Muscle layer of colon (tissue), 2 donors: ENCODE data around the gene PIP5K1C.
"Not testable (repeated sequence)": the region's sequence is repeated elsewhere in the genome, so short reads cannot be mapped to it uniquely, and the experiment has no call there.

ENCODE experiments used
- H3K27ac ChIP-seq: one replicate; pipeline ENCODE4 v1.7.0; 2013; ENCODE audit warnings: low read depth, mild to moderate bottlenecking, low read length, moderate library complexity
- H3K27me3 ChIP-seq, 2 donors: one replicate each; pipeline ENCODE4 v1.7.0; 2013; ENCODE audit warnings: low read length in 2 of 2, mild to moderate bottlenecking in 2 of 2; ENCODE audit not compliant: insufficient read depth in 2 of 2, control insufficient read depth in 1 of 2
- H3K36me3 ChIP-seq: one replicate; pipeline ENCODE4 v1.7.0; 2013; ENCODE audit warnings: mild to moderate bottlenecking, low read length; ENCODE audit not compliant: insufficient read depth
- H3K4me1 ChIP-seq: one replicate; pipeline ENCODE4 v1.7.0; 2013; ENCODE audit warnings: mild to moderate bottlenecking, low read length; ENCODE audit not compliant: insufficient read depth
- H3K4me3 ChIP-seq, 2 donors: one replicate each; pipeline ENCODE4 v1.7.0; 2013; ENCODE audit warnings: low read length in 2 of 2, low read depth in 1 of 2, mild to moderate bottlenecking in 1 of 2, moderate library complexity in 1 of 2
- H3K9ac ChIP-seq: one replicate; pipeline ENCODE4 v1.7.0; 2013; ENCODE audit warnings: low read length
- H3K9me3 ChIP-seq: one replicate; pipeline ENCODE4 v1.7.0; 2013; ENCODE audit warnings: mild to moderate bottlenecking, low read length
- donor health status: abdominal sarcoma.
- donor health status: Adenocarcinoma of cecum.

PIP5K1C gene

DNA sequence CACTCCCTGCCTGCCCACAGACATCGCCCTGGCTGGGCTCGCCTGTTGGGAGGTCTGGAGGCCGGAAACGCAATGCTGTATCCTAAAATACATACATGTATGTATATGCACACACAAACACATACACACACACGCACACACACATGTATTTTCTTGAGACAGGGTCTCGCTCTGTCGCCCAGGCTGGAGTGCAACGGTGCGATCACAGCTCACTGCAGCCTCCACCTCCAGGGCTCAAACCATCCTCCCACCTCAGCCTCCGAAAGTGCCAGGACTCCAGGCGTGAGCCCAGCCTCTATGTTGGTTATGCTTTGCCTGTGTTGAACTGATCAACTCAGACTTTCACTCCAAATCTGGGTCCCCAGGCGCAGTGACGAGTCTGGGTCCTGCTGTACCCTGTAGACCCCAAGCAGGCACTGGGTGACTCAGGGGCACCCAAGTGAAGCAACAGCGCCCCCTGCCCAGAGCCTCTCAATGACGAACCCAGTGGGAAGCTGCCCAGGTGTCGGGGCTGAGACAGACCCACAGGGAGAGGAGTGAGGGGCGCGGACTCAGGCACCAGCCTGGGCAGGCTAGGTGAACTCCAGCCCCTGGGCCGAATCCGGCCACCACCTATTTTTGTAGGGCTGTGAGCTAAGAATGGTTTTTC lies 46.3 kb downstream of the PIP5K1C start:
- H3K27ac ChIP-seq, result no peak overlapping the region
- H3K27me3 ChIP-seq, result no peaks in the 10 kb centered on the region
- peaks cover 68% of the 10 kb centered on the region for H3K36me3 ChIP-seq
- no peak overlapping the region for H3K9ac ChIP-seq
- H3K4me3 ChIP-seq, result no peak overlapping the region
- H3K9me3 ChIP-seq, result no peaks in the 10 kb centered on the region
- H3K4me1 ChIP-seq, result no peaks in the 10 kb centered on the region

DNA sequence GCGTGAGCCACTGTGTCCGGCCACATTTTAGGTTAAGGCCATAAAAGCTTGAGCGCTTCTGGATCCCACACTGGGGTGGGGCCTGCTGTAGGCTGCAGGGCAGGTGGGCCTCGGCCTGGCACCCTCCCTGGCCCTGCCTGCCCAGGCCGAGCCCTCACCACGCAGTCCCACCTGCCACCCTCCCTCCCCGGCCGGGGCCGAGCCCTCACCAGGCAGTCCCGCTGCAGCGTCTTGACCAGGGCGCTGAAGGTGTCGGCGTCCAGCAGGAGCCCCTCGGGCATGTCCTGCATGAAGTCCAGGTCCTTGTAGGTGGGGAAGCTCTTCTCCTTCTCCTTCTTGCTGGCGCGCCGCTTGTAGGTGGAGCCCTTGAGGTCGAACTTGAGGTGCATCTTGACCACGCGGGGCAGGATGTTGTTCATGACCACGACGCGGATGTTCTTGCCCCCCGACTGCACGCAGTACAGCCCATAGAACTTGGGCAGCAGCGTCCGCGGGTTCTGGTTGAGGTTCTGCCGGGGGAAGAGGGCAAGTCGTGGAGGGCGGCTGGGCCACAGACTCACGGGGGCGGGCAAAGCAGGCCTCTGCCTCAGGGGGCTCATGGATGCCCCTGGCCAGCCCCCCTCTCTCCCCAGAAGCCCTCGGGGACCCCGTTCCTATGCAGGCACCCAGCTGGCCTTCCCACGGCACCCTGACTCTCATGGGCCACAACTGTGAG lies 47.0 kb downstream of the PIP5K1C start:
- Histone ChIP-seq H3K36me3 (peaks cover 60% of the 10 kb centered on the region), H3K9ac (no peak overlapping the region), H3K27ac (no peak overlapping the region), H3K9me3 (no peaks in the 10 kb centered on the region), H3K27me3 (no peaks in the 10 kb centered on the region), H3K4me3 (no peak overlapping the region), H3K4me1 (no peaks in the 10 kb centered on the region)

DNA sequence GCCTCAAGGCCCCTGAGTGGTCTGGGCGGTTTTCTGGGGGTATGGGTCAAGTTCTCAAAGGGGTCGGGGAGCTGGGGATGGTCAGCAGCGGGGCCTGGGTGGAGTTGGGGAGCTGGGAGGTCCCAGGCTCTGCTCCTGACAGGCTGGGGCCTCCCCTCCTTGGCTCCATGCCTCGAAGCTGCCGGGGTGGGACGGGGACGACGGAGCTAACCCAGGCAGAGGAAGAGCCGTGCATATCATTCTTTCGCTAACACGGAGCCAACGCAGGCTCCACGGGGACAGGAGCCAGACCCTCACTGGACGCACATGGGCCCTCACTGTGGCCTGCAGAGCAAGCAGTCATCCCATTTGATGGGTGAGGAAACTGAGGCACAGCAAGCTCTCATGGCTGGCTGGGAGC lies 47.8 kb downstream of the PIP5K1C start:
- Histone ChIP-seq H3K4me1 (no peaks in the 10 kb centered on the region), H3K27ac (no peak overlapping the region), H3K36me3 (peaks cover 54% of the 10 kb centered on the region), H3K9ac (no peak overlapping the region), H3K9me3 (no peaks in the 10 kb centered on the region), H3K27me3 (no peaks in the 10 kb centered on the region), H3K4me3 (no peak overlapping the region)

DNA sequence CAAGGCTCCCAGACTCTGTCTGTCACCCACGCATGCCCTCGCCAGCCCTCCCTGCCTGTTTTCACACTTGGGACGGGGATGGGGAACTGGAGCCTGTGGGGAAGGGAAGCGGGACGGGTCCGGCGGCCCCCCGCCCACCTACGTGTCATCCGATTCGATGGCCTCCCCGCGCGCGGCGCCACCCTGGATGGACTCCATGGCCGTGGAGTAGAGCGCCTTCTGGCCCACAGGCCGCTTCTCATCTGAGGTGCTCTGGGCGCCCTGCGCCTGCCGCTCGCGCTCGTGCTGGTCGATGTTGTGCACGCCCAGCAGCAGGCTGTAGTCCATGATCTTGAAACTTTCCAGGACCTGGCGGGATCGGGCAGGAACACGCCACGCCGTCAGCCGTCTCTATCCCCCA lies 48.6 kb downstream of the PIP5K1C start:
- no peaks in the 10 kb centered on the region for H3K4me1 ChIP-seq
- H3K4me3 ChIP-seq, result no peak overlapping the region
- H3K27me3 ChIP-seq, result no peaks in the 10 kb centered on the region
- H3K27ac ChIP-seq, result no peak overlapping the region
- H3K9ac ChIP-seq, result no peak overlapping the region
- H3K36me3 ChIP-seq, result peaks cover 50% of the 10 kb centered on the region
- no peaks in the 10 kb centered on the region for H3K9me3 ChIP-seq

DNA sequence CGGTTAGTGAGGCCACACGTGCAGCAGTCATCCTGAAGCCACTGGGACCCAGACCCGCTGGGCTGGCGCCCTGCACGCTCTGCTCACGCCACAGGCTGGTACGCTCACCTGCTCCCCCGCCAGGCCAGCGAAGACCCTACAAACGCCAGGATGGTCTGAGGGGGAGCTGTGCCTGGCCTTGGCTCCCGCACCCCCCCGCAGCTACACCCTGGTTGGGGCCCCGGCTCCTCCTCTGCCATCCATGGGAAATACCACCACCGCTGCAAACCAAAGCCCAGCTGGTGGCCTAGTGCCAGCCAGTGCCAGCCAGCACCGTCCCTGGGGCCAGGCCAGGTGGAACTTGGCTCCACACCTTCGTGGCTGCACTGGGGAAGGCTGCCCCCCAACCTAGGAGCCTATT lies 50.4 kb downstream of the PIP5K1C start:
- Histone ChIP-seq H3K36me3 (peaks cover 61% of the 10 kb centered on the region), H3K4me3 (no peak overlapping the region), H3K9me3 (no peaks in the 10 kb centered on the region), H3K27me3 (no peaks in the 10 kb centered on the region), H3K9ac (no peak overlapping the region), H3K27ac (no peak overlapping the region), H3K4me1 (peaks cover under 1% of the 10 kb centered on the region)

DNA sequence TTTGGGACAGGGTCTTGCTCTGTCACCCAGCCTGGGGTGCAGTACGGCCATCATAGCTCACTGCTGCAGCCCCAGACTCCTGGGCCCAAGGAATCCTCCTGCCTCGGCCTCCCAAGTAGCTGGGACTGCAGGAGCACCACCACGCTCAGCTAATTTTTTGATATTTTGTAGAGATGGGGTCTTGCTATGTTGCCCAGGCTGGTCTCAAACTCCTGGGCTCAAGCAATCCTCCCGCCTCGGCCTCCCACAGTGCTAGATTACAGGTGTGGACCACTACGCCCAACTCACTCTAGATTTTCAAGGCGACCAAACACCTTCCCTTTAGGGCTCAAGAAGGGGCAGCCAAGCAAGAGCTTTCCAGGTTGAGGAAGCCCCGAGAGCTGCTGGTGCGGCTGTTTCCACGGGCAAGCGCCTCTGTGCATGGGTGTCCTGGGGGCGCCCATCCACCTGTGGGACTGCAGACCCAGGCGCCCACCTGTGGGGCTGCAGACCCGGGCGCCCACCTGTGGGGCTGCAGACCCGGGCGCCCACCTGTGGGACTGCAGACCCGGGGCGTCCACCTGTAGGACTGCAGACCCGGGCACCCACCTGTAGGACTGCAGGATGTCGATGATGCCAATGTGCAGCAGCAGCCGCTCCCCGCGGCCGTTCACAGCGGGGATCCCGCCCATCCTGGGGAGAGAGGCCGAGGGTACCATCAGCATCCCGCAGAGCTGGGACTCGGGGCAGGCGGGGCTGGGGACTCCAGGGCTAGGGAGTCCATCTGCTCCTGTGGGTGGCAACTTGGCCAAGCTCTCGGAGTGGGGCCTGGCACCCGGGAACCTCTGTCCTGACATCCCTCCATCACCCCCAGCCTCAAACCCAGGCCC lies 52.0 kb downstream of the PIP5K1C start:
- Histone ChIP-seq H3K4me1 (peaks cover 6% of the 10 kb centered on the region), H3K27ac (no peak overlapping the region), H3K9ac (no peak overlapping the region), H3K27me3 (no peaks in the 10 kb centered on the region), H3K4me3 (no peak overlapping the region), H3K36me3 (peaks cover 61% of the 10 kb centered on the region), H3K9me3 (no peaks in the 10 kb centered on the region)

DNA sequence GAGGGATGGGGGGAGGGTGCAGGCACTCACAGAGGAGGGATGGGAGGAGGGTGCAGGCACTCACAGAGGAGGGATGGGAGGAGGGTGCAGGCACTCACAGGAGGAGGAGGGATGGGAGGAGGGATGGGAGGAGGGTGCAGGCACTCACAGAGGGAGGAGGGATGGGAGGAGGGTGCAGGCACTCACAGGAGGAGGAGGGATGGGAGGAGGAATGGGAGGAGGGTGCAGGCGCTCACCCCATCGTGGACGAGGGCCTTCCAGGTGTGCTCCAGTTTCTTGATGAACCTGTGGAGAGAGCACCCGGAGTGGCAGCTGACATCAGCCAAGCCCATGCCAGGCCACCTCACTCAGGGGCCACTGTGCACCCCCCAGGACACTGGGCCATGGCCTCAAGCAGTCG lies 53.2 kb downstream of the PIP5K1C start:
- not testable (repeated sequence) for H3K9me3 ChIP-seq, H3K27me3 ChIP-seq, H3K4me3 ChIP-seq, H3K9ac ChIP-seq, H3K4me1 ChIP-seq, H3K27ac ChIP-seq
- H3K36me3 ChIP-seq, result peaks cover 60% of the 10 kb centered on the region

DNA sequence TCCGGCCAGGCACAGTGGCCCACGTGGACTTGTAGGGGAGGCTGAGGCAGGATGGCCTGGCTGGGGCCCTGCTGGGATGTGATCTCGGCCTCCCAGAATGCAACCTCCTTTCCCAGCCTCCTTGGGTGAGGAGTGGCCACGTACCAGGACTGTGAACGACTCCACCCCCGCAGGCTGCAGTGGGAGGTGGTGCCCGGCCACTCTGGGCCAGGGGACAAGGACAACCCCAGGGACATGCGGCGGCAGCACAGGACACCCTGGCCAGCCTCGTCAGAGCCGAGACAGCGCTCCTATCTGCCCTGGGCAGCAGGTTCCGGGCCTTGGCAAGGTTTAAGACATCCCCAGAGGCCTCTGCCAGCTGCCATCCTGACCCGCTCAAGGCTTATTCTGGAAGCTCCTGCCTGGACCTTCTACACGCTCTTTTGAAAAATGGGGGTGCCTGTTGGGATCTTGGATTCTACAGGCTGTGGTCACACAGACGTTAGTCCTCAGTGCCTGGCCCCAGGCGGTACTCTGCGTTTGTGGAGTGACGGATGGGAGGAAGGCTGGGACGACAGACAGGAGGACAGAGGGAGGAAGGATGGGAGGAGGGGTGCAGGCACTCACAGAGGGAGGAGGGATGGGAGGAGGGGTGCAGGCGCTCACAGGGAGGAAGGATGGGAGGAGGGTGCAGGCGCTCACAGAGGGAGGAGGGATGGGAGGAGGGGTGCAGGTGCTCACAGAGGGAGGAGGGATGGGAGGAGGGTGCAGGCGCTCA lies 53.8 kb downstream of the PIP5K1C start:
- no peak overlapping the region for H3K9ac ChIP-seq
- H3K36me3 ChIP-seq, result peaks cover 60% of the 10 kb centered on the region
- no peaks in the 10 kb centered on the region for H3K27me3 ChIP-seq
- peaks cover 6% of the 10 kb centered on the region for H3K4me1 ChIP-seq
- H3K27ac ChIP-seq, result no peak overlapping the region
- H3K4me3 ChIP-seq, result no peak overlapping the region
- H3K9me3 ChIP-seq, result no peaks in the 10 kb centered on the region

DNA sequence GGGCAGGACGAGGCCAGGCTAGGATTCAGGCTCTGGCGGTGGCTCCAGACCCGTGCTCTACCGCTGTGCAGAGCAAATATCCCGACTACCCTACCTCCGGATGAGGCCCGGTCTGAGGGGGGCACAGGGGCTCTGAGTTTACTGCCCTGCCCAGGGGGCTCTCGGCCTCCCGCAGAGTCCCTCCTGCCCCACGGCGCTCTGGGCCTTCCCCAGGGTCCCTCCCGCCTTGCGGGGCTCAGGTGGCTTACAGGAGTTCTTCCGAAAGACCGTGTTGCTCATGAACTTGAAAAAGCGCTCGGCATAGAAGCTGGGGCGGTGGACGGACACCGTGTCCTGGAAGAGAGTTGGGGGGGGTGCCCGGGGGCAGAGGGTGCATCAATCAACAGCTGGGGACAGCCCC lies 54.5 kb downstream of the PIP5K1C start:
- Histone ChIP-seq H3K9me3 (no peaks in the 10 kb centered on the region), H3K9ac (no peak overlapping the region), H3K36me3 (peaks cover 57% of the 10 kb centered on the region), H3K27ac (no peak overlapping the region), H3K4me3 (no peak overlapping the region), H3K4me1 (peaks cover 6% of the 10 kb centered on the region), H3K27me3 (no peaks in the 10 kb centered on the region)

DNA sequence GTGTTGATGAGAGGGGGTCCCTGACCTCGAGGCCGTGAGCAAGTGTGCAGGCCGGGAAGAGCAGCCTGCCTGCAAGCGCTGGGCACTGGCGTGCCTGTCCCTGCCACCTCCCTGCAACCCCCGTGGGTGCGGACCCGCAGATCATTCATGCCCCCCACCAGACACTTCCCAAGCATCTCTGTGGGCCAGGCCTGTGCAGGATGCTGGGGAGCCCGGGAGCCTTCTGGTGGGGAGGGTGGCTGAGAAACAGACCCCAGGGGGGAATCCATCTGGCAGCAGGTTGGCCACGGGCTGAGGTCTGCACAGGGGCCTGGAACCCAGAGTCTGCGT lies 55.2 kb downstream of the PIP5K1C start:
- Histone ChIP-seq H3K27ac (no peak overlapping the region), H3K36me3 (peaks cover 52% of the 10 kb centered on the region), H3K9ac (no peak overlapping the region), H3K4me3 (no peak overlapping the region), H3K27me3 (no peaks in the 10 kb centered on the region), H3K4me1 (peaks cover 6% of the 10 kb centered on the region), H3K9me3 (no peaks in the 10 kb centered on the region)
